Activated B cell treated with CpG ODN at 0.5 μM for 24 hours (primary cell): ENCODE results near the gene MIX23. TPM values are rescaled to one million over a fixed set of nuclear protein-coding genes. Genes with fewer than 3 reads are reported as not detected.

ENCODE experiments used
- ATAC-seq: fragments of 200-7000 bp; cut with Tn5 transposase; one replicate; pipeline ENCODE4 v1.10.0; 2021; ENCODE audit warnings: low read depth, mild to moderate bottlenecking, moderate library complexity
- CTCF ChIA-PET: fragments of 350-600 bp; sonication (Branson Sonifier 250); formaldehyde crosslinking; loops from one replicate; lab custom pipeline; 2021; ENCODE audit warnings: antibody characterized with exemption; lab: Charles Lee
- POLR2A ChIA-PET: fragments of 350-600 bp; sonication (Branson Sonifier 250); formaldehyde crosslinking; loops from one replicate; lab custom pipeline; 2021; ENCODE audit warnings: antibody characterized with exemption; lab: Charles Lee
- DNase-seq: peaks from one replicate; pipeline ENCODE4 v3.0.0; 2022
- H3K27ac Mint-ChIP-seq: one replicate; pipeline ENCODE4 v1.8.0; 2020; ENCODE audit warnings: mixed read lengths
- H3K27me3 Mint-ChIP-seq: one replicate; pipeline ENCODE4 v1.8.0; 2021; ENCODE audit warnings: mixed read lengths
- H3K36me3 Mint-ChIP-seq: one replicate; pipeline ENCODE4 v1.8.0; 2021; ENCODE audit warnings: low read depth, mixed read lengths
- H3K4me1 Mint-ChIP-seq: one replicate; pipeline ENCODE4 v1.8.0; 2021; ENCODE audit warnings: mixed read lengths
- H3K4me3 Mint-ChIP-seq: one replicate; pipeline ENCODE4 v1.8.0; 2020; ENCODE audit warnings: mild to moderate bottlenecking, mixed read lengths
- H3K9me3 Mint-ChIP-seq: one replicate; pipeline ENCODE4 v1.8.0; 2020; ENCODE audit warnings: mixed read lengths
- CTCF ChIP-seq: fragments of 200-600 bp; IDR thresholded peaks from one replicate; pipeline ENCODE4 v1.8.0; 2022; ENCODE audit warnings: antibody characterized with exemption, mild to moderate bottlenecking
- intact Hi-C: fragments of 100-400 bp; cut with micrococcal nuclease; formaldehyde crosslinking; loops from one replicate; pipeline ENCODE4 v1.15.1; 2024
- total RNA-seq: library from RNA; stranded (reverse); gene quantifications from 2 replicates; pipeline ENCODE4 v1.2.3, GENCODE V29; 2022

MIX23 gene
- total RNA-seq, 1 donor from 2014 or later: 49.1 TPM

- Mint-ChIP-seq H3K27me3 (peaks cover under 1% of the 10 kb centered on the region), H3K36me3 (no peaks in the 10 kb centered on the region), H3K27ac (no peak overlapping the region), H3K4me1 (no peaks in the 10 kb centered on the region), H3K9me3 (no peaks in the 10 kb centered on the region), H3K4me3 (no peak overlapping the region)
- POLR2A ChIA-PET: no interaction called here
- DNase-seq (no peak), ATAC-seq (no peak)
- intact Hi-C loops: no loop called here
- TF ChIP-seq CTCF: no peak
- CTCF ChIA-PET: no interaction called here
Measured at GRCh38 chr3:122310361-122310760, 72.7 kb downstream of the MIX23 start.

Other genes with a start within 250 kb of the MIX23 start
- 0.02 TPM in 1 of 2 replicates, not detected in the other for gene CASR, start 199.6 kb downstream of the MIX23 start, total RNA-seq
- not detected in 2 replicates for gene CSTA, start 58.0 kb downstream of the MIX23 start, total RNA-seq
- gene FAM162A, start 951 bp upstream of the MIX23 start, total RNA-seq: 28.5 and 33.9 TPM in 2 replicates
- 8.0 and 8.1 TPM in 2 replicates for gene WDR5B, start 32.8 kb upstream of the MIX23 start, total RNA-seq
- 72.9 and 76.4 TPM in 2 replicates for gene KPNA1, start 131.7 kb upstream of the MIX23 start, total RNA-seq
- gene PARP9, start 181.1 kb upstream of the MIX23 start, total RNA-seq: 45.9 and 50.8 TPM in 2 replicates
- 73.8 and 76.5 TPM in 2 replicates for gene DTX3L, start 181.1 kb upstream of the MIX23 start, total RNA-seq
- 162 and 213 TPM in 2 replicates for gene PARP15, start 194.4 kb upstream of the MIX23 start, total RNA-seq